ENCODE results near the gene INAVA.

The INAVA gene

GRCh38 chr1:200875416-200875815 is 19.3 kb upstream of the INAVA start:
- no peak for DNase-seq (ENCODE audit: low read depth)
- TF ChIP-seq, protein P1, sequence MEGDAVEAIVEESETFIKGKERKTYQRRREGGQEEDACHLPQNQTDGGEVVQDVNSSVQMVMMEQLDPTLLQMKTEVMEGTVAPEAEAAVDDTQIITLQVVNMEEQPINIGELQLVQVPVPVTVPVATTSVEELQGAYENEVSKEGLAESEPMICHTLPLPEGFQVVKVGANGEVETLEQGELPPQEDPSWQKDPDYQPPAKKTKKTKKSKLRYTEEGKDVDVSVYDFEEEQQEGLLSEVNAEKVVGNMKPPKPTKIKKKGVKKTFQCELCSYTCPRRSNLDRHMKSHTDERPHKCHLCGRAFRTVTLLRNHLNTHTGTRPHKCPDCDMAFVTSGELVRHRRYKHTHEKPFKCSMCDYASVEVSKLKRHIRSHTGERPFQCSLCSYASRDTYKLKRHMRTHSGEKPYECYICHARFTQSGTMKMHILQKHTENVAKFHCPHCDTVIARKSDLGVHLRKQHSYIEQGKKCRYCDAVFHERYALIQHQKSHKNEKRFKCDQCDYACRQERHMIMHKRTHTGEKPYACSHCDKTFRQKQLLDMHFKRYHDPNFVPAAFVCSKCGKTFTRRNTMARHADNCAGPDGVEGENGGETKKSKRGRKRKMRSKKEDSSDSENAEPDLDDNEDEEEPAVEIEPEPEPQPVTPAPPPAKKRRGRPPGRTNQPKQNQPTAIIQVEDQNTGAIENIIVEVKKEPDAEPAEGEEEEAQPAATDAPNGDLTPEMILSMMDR (conservative IDR thresholded peaks at IDR 0.05; ENCODE audit: control insufficient read depth, insufficient read depth, low read depth, low read length): no peak
- no peak overlapping the region for H3K4me3 ChIP-seq (ENCODE audit: control insufficient read depth, low read depth, low read length)

DNA sequence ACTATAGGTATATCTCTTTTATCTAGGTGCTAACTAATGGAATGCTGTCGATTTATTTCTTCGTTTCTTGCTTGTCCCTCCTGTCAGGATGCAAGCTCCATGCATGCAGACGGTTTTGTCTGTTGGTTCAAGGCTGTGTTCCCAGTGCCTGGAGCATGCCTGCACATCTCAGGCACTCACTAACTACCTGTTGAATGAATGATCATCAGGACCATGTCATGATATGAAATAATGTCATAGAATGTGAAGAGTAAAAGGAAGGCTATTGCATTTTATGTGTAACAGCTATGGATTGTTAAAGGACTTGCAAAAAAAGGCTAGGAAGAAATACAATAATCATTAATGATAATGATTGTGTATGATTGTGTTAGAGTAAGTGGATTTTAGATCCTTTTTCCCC is 17.7 kb upstream of the INAVA start:
- no peak overlapping the region for H3K4me3 ChIP-seq (ENCODE audit: control insufficient read depth, low read depth, low read length)
- TF ChIP-seq, protein P1 (conservative IDR thresholded peaks at IDR 0.05; ENCODE audit: control insufficient read depth, insufficient read depth, low read depth, low read length): no peak
- DNase-seq (ENCODE audit: low read depth): no peak

GRCh38 chr1:200877839-200878551 is 16.7 kb upstream of the INAVA start:
- TF ChIP-seq, protein P1 (conservative IDR thresholded peaks at IDR 0.05; ENCODE audit: control insufficient read depth, insufficient read depth, low read depth, low read length): no peak
- DNase-seq (ENCODE audit: low read depth): no peak
- no peak overlapping the region for H3K4me3 ChIP-seq (ENCODE audit: control insufficient read depth, low read depth, low read length)

- no peak for DNase-seq (ENCODE audit: low read depth)
- TF ChIP-seq, protein P1 (conservative IDR thresholded peaks at IDR 0.05; ENCODE audit: control insufficient read depth, insufficient read depth, low read depth, low read length): no peak
- H3K4me3 ChIP-seq (ENCODE audit: control insufficient read depth, low read depth, low read length): no peak overlapping the region
Observed at GRCh38 chr1:200880212-200880611, 14.5 kb upstream of the INAVA start.

DNA sequence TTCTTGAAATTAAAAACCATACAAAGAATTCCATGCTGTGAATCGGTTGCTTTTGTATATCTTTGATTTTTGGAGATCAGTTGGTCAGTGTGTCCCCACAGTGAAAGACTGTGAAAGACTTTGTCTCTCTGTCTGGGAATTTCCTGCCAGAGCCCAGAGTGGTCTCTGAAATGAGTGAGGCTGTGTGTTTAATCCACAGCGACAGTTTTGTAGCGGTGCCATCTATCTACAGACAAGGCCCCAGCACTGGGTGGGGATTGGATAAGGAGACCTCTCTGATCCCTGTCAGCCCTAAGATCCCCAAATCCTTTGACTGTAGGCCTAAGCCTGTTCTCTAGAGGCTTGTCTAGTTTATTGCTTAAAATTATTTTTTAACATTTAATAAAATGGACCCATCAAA is 11.6 kb upstream of the INAVA start:
- TF ChIP-seq, protein P1 (conservative IDR thresholded peaks at IDR 0.05; ENCODE audit: control insufficient read depth, insufficient read depth, low read depth, low read length): no peak
- no peak for DNase-seq (ENCODE audit: low read depth)
- H3K4me3 ChIP-seq (ENCODE audit: control insufficient read depth, low read depth, low read length): no peak overlapping the region

DNA sequence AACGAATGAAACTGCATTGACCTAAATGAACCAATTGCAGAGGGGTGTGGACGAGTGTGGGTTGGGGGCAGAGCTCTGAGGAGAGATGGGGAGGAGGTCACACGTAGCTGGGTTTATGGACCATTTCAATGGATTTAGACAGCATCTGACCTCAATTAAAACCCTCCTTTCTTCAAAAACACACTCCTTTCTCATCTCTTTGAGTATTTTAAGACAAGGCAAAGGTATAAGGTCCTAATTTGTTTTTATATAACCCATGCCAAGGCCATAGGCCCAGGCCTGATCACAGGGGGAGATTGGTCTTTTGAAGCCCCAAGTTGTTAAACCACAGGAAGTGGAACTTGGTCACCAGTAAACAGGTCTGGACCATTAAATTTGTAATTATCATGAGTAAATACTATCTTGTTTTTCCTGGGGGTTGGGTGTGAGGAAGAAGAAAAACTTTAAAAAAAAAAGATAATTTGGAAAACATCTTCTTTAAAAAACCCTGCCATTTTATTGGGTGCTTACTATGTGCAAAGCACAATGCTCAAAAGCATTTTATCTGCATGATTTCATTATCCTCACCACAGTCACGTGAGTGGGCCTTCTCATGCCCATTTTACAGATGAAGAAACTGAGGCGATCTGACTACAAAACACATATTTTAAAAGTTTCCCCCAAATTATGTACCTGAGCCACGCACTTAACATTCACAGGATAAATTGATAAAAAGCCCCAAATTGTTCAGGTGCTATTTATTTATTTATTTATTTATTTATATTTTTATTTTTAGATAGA is 8.9 kb upstream of the INAVA start:
- no peak for DNase-seq (ENCODE audit: low read depth)
- TF ChIP-seq, protein P1 (conservative IDR thresholded peaks at IDR 0.05; ENCODE audit: control insufficient read depth, insufficient read depth, low read depth, low read length): no peak
- no peak overlapping the region for H3K4me3 ChIP-seq (ENCODE audit: control insufficient read depth, low read depth, low read length)
